Sigmoid colon (tissue), 4 donors: ENCODE data around the gene ELMOD3.

ENCODE experiments used
- EP300 ChIP-seq, 4 donors: sonication (generic); formaldehyde crosslinking; IDR thresholded peaks; one replicate each; pipeline ENCODE4 v1.6.1; 2017; ENCODE audit warnings: antibody characterized with exemption in 4 of 4
- POLR2A ChIP-seq, 2 donors: fragments of 450-650 bp; IDR thresholded peaks; one replicate each; pipeline ENCODE4 v1.6.1; 2016; ENCODE audit warnings: antibody characterized with exemption in 2 of 2, mild to moderate bottlenecking in 2 of 2, moderate library complexity in 2 of 2
- POLR2AphosphoS5 ChIP-seq, 4 donors: sonication (generic); formaldehyde crosslinking; IDR thresholded peaks; one replicate each; pipeline ENCODE4 v1.6.1; 2017; ENCODE audit warnings: antibody characterized with exemption in 4 of 4
- TF ChIP-seq, protein P1 (sequence below), 4 experiments: fragments of 450-650 bp in 3 of 4; fragments of 200-600 bp in 1 of 4; IDR thresholded peaks; one replicate each; pipeline ENCODE4 v1.5.1; 2016 to 2019; ENCODE audit warnings: antibody characterized with exemption in 4 of 4, mild to moderate bottlenecking in 3 of 4, moderate library complexity in 2 of 4

DNA sequence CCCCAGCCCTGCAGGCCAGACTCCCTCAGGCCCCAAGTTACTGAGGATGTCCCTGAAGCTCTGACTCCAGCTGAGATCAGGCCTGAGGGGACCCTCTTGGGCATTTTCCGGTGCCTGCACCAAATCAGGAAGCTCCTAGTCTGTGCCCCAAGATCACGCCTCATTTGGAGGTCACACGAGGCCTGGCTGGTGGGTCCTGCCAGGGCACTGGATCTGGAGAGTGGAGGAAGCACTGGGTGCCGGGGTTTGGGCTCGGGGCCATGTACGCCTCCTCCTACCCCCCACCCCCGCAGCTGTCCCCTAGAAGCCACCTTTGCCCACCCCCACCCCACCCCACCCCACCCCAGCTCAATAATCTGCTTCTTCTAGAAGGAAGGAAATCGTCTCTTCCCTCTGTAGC is 80.1 kb downstream of the ELMOD3 start:
- TF ChIP-seq, protein P1, sequence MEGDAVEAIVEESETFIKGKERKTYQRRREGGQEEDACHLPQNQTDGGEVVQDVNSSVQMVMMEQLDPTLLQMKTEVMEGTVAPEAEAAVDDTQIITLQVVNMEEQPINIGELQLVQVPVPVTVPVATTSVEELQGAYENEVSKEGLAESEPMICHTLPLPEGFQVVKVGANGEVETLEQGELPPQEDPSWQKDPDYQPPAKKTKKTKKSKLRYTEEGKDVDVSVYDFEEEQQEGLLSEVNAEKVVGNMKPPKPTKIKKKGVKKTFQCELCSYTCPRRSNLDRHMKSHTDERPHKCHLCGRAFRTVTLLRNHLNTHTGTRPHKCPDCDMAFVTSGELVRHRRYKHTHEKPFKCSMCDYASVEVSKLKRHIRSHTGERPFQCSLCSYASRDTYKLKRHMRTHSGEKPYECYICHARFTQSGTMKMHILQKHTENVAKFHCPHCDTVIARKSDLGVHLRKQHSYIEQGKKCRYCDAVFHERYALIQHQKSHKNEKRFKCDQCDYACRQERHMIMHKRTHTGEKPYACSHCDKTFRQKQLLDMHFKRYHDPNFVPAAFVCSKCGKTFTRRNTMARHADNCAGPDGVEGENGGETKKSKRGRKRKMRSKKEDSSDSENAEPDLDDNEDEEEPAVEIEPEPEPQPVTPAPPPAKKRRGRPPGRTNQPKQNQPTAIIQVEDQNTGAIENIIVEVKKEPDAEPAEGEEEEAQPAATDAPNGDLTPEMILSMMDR (IDR thresholded peaks at IDR 0.05) = no peak
- TF ChIP-seq POLR2A (IDR thresholded peaks at IDR 0.05) (no peak), POLR2AphosphoS5 (IDR thresholded peaks at IDR 0.05) (no peak), EP300 (IDR thresholded peaks at IDR 0.05) (no peak)
